Kidney (tissue), 14 donors: ENCODE results near the gene WBP2NL. TPM values are rescaled to one million over a fixed set of nuclear protein-coding genes. Genes with fewer than 3 reads are reported as not detected.

ENCODE experiments used
- DNase-seq, 5 donors: peaks; one replicate each; pipeline ENCODE4 v3.0.0-alpha.2; 2013 to 2020
- FAIRE-seq: peaks from 2 replicates; lab custom pipeline; 2012; peaks lifted over from hg19 to GRCh38; lab: Jason Lieb, UNC
- H3K27ac ChIP-seq, 2 donors: one replicate each; pipeline ENCODE4 v1.7.0; 2013; ENCODE audit warnings: low read depth in 2 of 2, low read length in 2 of 2, inconsistent platforms in 1 of 2
- H3K27me3 ChIP-seq: one replicate; pipeline ENCODE4 v1.7.1; 2013; ENCODE audit warnings: low read length, inconsistent platforms; ENCODE audit not compliant: control insufficient read depth, insufficient read depth
- H3K36me3 ChIP-seq, 3 donors: one replicate each; pipeline versions ENCODE4 v1.7.0 to v1.7.1; 2013; ENCODE audit warnings: low read length in 3 of 3, control low read depth in 1 of 3, inconsistent platforms in 1 of 3; ENCODE audit not compliant: insufficient read depth in 3 of 3, control insufficient read depth in 2 of 3
- H3K4me1 ChIP-seq, 3 donors: one replicate each; pipeline versions ENCODE4 v1.7.0 to v1.7.1; 2013; ENCODE audit warnings: low read length in 3 of 3, inconsistent platforms in 1 of 3, low read depth in 1 of 3; ENCODE audit not compliant: control insufficient read depth in 2 of 3, insufficient read depth in 2 of 3
- H3K4me3 ChIP-seq, 3 donors: one replicate each; pipeline versions ENCODE4 v1.7.0 to v1.8.1; 2013; ENCODE audit warnings: low read length in 3 of 3, control low read depth in 1 of 3, inconsistent platforms in 1 of 3
- H3K9ac ChIP-seq, 3 donors: one replicate each; pipeline versions ENCODE4 v1.7.0 to v1.7.1; 2013; ENCODE audit warnings: low read length in 3 of 3, control low read depth in 1 of 3, inconsistent platforms in 1 of 3
- H3K9me3 ChIP-seq, 3 donors: one replicate each; pipeline versions ENCODE4 v1.7.0 to v1.7.1; 2013; ENCODE audit warnings: low read length in 3 of 3, control low read depth in 1 of 3, inconsistent platforms in 1 of 3; ENCODE audit not compliant: control insufficient read depth in 2 of 3, insufficient read depth in 1 of 3
- CTCF ChIP-seq: IDR thresholded peaks from 3 replicates; pipeline ENCODE4 v1.5.1; 2012; ENCODE audit warnings: mild to moderate bottlenecking, moderate library complexity, borderline replicate concordance; ENCODE audit not compliant: insufficient read depth; ENCODE audit errors: extremely low read depth
- intact Hi-C: fragments of 100-400 bp; cut with DNase I; formaldehyde crosslinking; loops from one replicate; pipeline ENCODE4 v1.11.1; 2022
- polyA plus RNA-seq: library from polyadenylated mRNA; stranded (reverse); fragments of 350-450 nt; fragmentation: Illumina TruSeq; extraction: RNeasy Lipid Tissue Mini Kit (QIAGEN cat#74804); gene quantifications from one replicate; pipeline ENCODE4 v1.2.3, GENCODE V29; 2014; ENCODE audit warnings: low read depth, low replicate concordance; ENCODE audit not compliant: insufficient read depth
- total RNA-seq: library from RNA; stranded (reverse); fragmentation: NEBNext Ultra II Directional; extraction: Animal tissue kit (Norgen Biotek cat#: 25700); gene quantifications from one replicate; pipeline ENCODE4 v1.2.1, GENCODE V29; 2021
- donor health status: control.
- donor health status: control.
- donor health status: control.
- donor health status: control.
- donor health status: control.
- donor health status: DM: yes; HTN: yes; CAD: no.
- donor health status: Normal renal cell carcinoma (clear cell type).

Gene WBP2NL
- total and polyA plus RNA-seq, 2 donors from 2014 or later = 0.84 to 2.5 TPM

GRCh38 chr22:41970601-41971000, 28.0 kb upstream of the WBP2NL start:
- intact Hi-C loops = no loop called here
- DNase-seq (no peak), FAIRE-seq (no peak)
- Histone ChIP-seq H3K4me3 (no peak overlapping the region), H3K36me3 (no peaks in the 10 kb centered on the region), H3K9ac (no peak overlapping the region), H3K9me3 (no peaks in the 10 kb centered on the region), H3K27me3 (peaks cover 4% of the 10 kb centered on the region), H3K27ac (no peak overlapping the region), H3K4me1 (no peaks in the 10 kb centered on the region)
- TF ChIP-seq CTCF = no peak

GRCh38 chr22:41971431-41971830, 27.2 kb upstream of the WBP2NL start:
- FAIRE-seq (no peak), DNase-seq (no peak)
- peaks cover 0 to 2% (median 0%) of the 10 kb centered on the region in 3 donors for H3K4me1 ChIP-seq
- H3K4me3 ChIP-seq = no peak overlapping the region
- TF ChIP-seq CTCF = no peak
- no peaks in the 10 kb centered on the region for H3K36me3 ChIP-seq
- H3K27me3 ChIP-seq = peaks cover 7% of the 10 kb centered on the region
- no peaks in the 10 kb centered on the region for H3K9me3 ChIP-seq
- no peak overlapping the region for H3K9ac ChIP-seq
- H3K27ac ChIP-seq = no peak overlapping the region
- intact Hi-C loops = no loop called here

DNA sequence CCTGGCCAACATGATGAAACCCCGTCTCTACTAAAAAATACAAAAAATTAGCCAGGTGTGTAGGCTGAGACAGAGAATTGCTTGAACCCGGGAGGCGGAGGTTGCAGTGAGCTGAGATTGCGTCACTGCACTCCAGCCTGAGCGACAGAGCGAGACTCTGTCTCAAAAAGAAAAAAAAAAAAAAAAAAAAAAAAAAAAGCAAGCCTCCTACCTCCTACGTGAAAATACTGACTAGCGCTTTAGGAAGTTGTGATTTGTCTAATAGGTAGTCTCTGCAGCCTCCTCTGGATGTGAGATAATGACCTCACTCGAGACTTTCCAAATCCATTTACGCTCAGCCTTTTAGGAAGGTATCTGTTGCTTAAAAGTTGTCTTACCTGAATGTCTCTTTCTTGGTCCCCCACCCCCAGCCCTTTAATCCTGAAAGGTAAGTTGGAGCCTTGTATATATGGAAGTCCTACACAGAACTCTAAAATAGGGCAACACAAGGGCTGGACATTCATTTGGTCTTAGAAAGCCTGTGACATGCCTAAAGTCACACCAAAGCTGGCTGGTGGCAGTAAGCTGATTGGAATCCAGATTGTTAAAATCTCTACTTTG, 23.8 kb upstream of the WBP2NL start:
- Histone ChIP-seq H3K27ac (no peak overlapping the region), H3K9ac (no peak overlapping the region), H3K36me3 (no peaks in the 10 kb centered on the region), H3K27me3 (peaks cover 9% of the 10 kb centered on the region), H3K4me3 (no peak overlapping the region), H3K9me3 (no peaks in the 10 kb centered on the region), H3K4me1 (peaks cover 0 to 6% (median 0%) of the 10 kb centered on the region in 3 donors)
- TF ChIP-seq CTCF = no peak
- DNase-seq (no peak), FAIRE-seq (no peak)
- intact Hi-C loops = no loop called here
